Measurements from ENCODE around the gene USP35. TPM values are rescaled to one million over a fixed set of nuclear protein-coding genes. Genes with fewer than 3 reads are reported as not detected.

USP35 gene
- total and polyA plus RNA-seq, 4 donors, result 4.9 to 9.6 (median 5.6) TPM

DNA sequence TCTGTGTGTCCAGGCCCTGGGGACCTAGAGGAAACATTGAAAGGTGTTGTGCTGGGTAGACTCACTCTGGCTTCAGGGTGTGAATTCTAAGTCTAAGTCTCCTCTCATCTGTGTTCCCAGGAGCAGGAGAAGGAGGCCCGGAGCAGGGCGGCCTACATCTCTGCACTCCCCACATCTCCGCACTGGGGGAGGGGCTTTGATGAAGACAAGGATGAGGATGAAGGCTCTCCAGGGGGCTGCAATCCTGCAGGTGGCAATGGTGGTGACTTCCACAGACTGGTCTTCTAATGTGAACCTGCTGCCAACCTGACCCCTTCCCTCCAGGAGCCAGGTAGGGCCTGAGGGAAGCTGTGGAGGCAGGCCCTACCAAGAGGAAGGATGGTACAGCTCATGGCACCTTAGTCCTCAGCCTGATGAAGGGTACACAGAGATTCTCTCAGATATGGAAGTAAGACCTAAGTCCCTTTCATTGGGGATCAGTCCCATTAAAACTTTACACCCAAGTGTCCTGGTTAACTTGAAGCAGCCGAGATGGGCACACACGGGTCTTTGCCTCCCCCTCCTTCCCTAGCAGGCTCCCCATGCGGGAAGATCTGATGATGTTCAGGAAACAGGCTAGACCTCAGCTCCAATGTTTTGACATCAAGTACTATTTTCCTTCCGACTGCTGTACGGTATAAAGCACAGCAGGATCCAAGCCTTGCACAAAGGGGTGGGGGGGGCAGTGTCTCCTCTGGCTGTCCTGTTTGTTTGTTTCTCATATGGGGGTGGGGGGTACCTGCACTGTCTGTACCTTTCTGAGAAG is 25.0 kb downstream of the USP35 start:
- Histone ChIP-seq H3K27ac (ENCODE audit: low read depth in 1 of 2, low read length in 1 of 2) (peak overlapping the region in 1 of 2 donors; percentile 26), H3K4me1 (ENCODE audit: control insufficient read depth in 5 of 5, insufficient read depth in 5 of 5, low read length in 5 of 5) (peaks cover 0 to 2% (median 0%) of the 10 kb centered on the region in 5 donors), H3K9me3 (ENCODE audit: control insufficient read depth in 4 of 4, insufficient read depth in 3 of 4, low read length in 3 of 4) (no peaks in the 10 kb centered on the region), H3K27me3 (ENCODE audit: control insufficient read depth in 3 of 3, insufficient read depth in 3 of 3, low read length in 2 of 3) (no peaks in the 10 kb centered on the region), H3K36me3 (ENCODE audit: control insufficient read depth in 4 of 4, insufficient read depth in 4 of 4, low read length in 4 of 4) (peaks cover 5 to 53% (median 22%) of the 10 kb centered on the region in 4 donors), H3K4me3 (no peak overlapping the region), H3K9ac (ENCODE audit: insufficient read depth in 1 of 2, low read length in 2 of 2) (no peak overlapping the region)
- 69 to 70% methylated on average over 8 of the region's 8 CpGs for WGBS, 2 donors
- ATAC-seq (ENCODE audit: insufficient read depth, low FRiP score), result no peak
- peak in 1 of 3 donors; percentile 7 for DNase-seq
- TF ChIP-seq, protein P1, sequence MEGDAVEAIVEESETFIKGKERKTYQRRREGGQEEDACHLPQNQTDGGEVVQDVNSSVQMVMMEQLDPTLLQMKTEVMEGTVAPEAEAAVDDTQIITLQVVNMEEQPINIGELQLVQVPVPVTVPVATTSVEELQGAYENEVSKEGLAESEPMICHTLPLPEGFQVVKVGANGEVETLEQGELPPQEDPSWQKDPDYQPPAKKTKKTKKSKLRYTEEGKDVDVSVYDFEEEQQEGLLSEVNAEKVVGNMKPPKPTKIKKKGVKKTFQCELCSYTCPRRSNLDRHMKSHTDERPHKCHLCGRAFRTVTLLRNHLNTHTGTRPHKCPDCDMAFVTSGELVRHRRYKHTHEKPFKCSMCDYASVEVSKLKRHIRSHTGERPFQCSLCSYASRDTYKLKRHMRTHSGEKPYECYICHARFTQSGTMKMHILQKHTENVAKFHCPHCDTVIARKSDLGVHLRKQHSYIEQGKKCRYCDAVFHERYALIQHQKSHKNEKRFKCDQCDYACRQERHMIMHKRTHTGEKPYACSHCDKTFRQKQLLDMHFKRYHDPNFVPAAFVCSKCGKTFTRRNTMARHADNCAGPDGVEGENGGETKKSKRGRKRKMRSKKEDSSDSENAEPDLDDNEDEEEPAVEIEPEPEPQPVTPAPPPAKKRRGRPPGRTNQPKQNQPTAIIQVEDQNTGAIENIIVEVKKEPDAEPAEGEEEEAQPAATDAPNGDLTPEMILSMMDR (IDR thresholded peaks at IDR 0.05; ENCODE audit: control extremely low read depth, extremely low read depth), result no peak

DNA sequence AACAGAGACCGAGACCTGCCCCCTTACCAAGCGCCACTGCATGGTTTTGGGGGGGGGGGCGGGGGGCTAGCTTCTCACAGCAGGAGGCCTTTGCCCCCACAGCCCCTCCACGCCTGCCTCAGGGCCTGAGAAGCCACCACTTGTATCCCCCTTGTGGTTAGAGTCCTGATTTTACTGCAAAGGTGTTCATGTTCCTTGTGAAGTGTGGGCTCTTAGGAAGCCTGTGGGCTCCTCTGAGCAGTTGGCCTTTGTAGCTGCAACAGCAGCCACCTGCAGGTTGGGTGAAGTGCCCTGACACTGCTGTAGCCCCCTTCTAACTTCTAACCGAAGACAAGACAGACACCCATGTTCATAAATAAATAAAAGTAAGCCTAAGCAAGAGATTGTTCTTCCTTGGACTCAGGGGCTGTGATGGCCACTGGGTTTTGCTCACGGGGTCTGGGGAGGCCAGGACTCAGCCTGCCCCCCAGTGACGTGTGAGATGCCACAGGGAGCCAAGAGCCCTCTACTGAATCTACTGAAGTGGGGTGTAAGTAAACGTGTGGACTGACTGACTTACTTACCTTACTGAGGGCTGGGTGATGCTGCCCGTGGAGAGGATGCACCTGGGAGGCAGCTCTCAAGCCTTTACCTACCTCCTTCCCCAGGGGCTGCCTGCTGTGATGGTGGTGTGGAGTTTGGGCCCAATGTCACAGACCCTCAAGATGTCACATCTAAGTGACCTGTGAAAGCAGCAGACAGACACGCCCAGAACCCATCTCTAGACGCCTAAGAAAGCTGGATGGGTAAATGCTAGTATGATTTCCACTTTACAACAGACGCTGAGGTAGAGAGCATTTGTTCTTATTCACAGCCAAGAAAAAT is 25.8 kb downstream of the USP35 start:
- Histone ChIP-seq H3K9me3 (ENCODE audit: control insufficient read depth in 4 of 4, insufficient read depth in 3 of 4, low read length in 3 of 4) (no peaks in the 10 kb centered on the region), H3K4me3 (no peak overlapping the region), H3K9ac (ENCODE audit: insufficient read depth in 1 of 2, low read length in 2 of 2) (no peak overlapping the region), H3K27ac (ENCODE audit: low read depth in 1 of 2, low read length in 1 of 2) (peak overlapping the region in 1 of 2 donors; percentile 8), H3K27me3 (ENCODE audit: control insufficient read depth in 3 of 3, insufficient read depth in 3 of 3, low read length in 2 of 3) (no peaks in the 10 kb centered on the region), H3K36me3 (ENCODE audit: control insufficient read depth in 4 of 4, insufficient read depth in 4 of 4, low read length in 4 of 4) (peaks cover 9 to 57% (median 19%) of the 10 kb centered on the region in 4 donors), H3K4me1 (ENCODE audit: control insufficient read depth in 5 of 5, insufficient read depth in 5 of 5, low read length in 5 of 5) (peaks cover 0 to 2% (median 0%) of the 10 kb centered on the region in 5 donors)
- DNase-seq (peak in 1 of 3 donors; percentile 4), ATAC-seq (ENCODE audit: insufficient read depth, low FRiP score) (no peak)
- TF ChIP-seq, protein P1 (IDR thresholded peaks at IDR 0.05; ENCODE audit: control extremely low read depth, extremely low read depth), result no peak
- WGBS, 2 donors, result 80 to 87% methylated on average over 11 to 12 of the region's 12 CpGs

DNA sequence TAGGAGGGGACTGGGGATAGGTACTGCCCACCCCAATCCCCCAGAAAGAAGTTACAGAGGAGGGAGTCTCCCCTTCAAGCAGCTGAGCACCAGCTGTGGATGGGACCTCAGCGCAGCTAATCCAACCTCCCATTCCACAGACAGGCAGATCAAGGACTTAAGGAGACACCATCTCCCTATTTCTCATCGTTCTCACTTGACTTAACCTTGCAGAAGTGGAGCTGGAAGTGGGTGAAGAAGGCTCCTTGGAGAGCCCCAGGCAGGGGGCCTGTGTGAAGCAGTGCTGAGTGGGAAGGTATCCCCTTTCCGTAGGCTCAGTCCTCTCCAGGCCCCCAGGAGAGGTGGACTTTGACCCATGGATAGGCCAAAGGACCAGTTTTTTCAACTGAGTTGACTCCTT is 27.3 kb downstream of the USP35 start:
- Histone ChIP-seq H3K4me1 (ENCODE audit: control insufficient read depth in 5 of 5, insufficient read depth in 5 of 5, low read length in 5 of 5) (peaks cover 0 to 2% (median 0%) of the 10 kb centered on the region in 5 donors), H3K36me3 (ENCODE audit: control insufficient read depth in 4 of 4, insufficient read depth in 4 of 4, low read length in 4 of 4) (peaks cover 10 to 61% (median 22%) of the 10 kb centered on the region in 4 donors), H3K27me3 (ENCODE audit: control insufficient read depth in 3 of 3, insufficient read depth in 3 of 3, low read length in 2 of 3) (no peaks in the 10 kb centered on the region), H3K4me3 (no peak overlapping the region), H3K27ac (ENCODE audit: low read depth in 1 of 2, low read length in 1 of 2) (no peak overlapping the region), H3K9me3 (ENCODE audit: control insufficient read depth in 4 of 4, insufficient read depth in 3 of 4, low read length in 3 of 4) (no peaks in the 10 kb centered on the region), H3K9ac (ENCODE audit: insufficient read depth in 1 of 2, low read length in 2 of 2) (no peak overlapping the region)
- DNase-seq (peak in 1 of 3 donors; percentile 10), ATAC-seq (ENCODE audit: insufficient read depth, low FRiP score) (no peak)
- TF ChIP-seq, protein P1 (IDR thresholded peaks at IDR 0.05; ENCODE audit: control extremely low read depth, extremely low read depth), result no peak
- 87 to 96% methylated on average over 3 of the region's 3 CpGs for WGBS, 2 donors

All from lung (tissue), 12 donors.